ENCODE results near the gene CTIF. TPM values are rescaled to one million over a fixed set of nuclear protein-coding genes. Genes with fewer than 3 reads are reported as not detected.
"Not testable (repeated sequence)": the region's sequence is repeated elsewhere in the genome, so short reads cannot be mapped to it uniquely, and the experiment has no call there.

CTIF gene
- total RNA-seq, 1 donor from 2014 or later, result 23.4 TPM

GRCh38 chr18:48708807-48709206, 170.0 kb downstream of the CTIF start:
- DNase-seq, result no peak

DNA sequence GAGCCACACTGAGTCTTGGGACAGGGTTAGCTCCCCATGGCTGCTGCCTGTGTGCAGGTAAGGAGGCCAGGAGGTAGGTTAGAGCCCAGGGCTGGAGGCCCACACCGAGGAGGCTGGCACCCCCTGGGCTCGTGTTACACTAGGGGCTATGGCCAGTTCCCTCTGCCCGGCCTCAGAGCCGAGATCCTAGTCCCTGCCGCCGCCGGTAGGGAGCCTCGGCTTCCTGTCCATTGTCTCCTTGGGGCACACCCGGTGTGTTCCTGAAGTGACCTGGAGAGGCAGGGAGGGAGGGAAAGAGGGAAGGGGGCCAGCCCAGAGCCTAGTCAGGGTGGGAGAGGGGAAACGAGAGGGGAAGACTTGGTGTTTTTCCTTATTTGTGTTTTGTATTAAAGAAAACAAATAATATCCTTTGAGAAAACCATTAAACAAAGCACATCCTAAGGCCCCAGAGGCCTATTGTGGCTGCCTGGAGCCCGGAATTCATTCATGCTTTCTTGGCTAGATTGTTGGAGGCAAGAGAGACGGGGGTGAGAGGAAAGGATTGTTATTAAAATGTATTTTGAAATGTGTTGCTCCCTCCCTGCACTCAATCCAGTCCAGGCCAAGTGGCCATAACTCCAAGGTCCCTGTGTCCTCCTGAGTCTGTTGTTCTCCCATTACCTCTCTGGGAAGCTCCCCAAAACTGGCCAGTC, 170.7 kb downstream of the CTIF start:
- DNase-seq, result no peak

DNA sequence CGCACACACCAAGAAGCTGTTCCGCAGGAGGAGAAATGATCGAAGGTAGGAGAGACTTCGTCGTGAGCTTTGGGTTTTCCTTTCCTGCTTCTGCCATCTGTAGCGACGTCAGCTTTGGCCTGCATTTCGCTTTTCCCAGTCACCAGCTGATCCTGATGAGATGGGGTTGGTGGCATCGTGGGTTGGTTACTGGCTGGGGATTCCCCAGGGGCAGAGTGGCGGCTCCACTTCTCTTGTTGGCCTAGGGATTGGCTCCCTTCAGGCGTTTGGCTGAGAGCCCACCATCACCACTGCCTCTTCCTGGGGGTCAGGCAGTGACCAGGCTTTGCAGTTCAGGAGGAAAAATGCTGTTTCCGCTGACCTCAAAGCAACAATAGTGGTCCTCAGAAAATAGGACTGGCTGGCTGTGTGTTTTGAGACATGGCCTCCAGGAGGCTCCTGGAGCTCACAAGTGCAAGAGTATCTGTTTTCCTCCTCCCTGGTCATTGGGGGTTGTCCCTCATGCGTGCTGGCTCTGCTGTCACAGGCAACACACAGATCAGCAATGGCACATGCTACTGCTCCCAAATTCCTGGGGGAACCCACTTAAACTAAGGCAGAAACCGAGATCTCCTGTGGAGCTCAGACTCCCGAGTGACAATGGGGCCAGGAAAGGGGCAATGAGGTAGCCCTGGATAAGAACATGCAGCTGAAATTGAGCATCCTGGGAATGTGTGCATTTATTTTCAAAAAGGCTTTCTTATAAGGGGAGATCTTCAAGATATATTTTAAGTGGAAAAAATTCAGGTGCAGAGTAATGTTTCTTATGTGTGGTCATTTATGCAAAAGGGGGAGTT, 173.0 kb downstream of the CTIF start:
- peak; percentile 72 for DNase-seq

DNA sequence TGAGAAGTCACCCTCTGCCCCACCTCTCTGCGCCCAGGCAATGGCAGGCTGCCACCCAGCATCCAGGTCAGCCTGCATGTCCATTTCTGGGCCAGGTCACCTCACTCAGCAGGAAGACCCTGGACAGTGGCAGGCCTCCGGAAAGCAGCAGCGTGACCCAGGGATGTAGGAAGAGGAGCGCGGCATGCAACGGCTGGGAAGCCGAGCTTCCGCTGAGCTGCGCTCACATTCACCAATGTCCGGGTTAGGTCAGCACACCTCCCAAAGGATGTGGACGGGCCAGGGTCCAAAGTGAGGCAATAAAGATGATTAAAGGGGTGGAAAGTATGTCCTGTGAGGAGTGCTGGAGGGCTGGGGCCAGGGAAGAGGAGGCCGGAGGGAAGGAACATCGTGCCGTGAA, 174.5 kb downstream of the CTIF start:
- DNase-seq, result peak; percentile 58

DNA sequence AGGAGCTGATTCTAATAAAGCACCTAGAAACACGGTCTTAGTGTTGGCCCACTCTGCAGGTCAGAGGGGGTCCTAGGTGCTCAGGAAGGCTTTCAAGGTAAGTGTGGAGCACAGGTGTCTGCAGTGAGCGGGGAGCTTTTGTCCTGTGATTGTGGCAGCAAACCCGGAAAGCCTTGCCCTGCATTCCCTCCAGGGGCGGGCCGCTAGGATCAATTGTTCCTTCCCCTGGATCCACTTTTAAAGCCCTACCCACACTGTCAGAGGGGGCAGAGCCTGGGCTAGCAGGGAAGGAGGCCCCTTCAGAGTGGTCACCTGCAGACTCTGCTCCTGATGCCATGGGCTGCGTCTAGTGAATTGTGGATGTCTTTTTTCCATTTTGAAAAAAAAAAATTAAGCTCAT, 176.0 kb downstream of the CTIF start:
- DNase-seq, result no peak

DNA sequence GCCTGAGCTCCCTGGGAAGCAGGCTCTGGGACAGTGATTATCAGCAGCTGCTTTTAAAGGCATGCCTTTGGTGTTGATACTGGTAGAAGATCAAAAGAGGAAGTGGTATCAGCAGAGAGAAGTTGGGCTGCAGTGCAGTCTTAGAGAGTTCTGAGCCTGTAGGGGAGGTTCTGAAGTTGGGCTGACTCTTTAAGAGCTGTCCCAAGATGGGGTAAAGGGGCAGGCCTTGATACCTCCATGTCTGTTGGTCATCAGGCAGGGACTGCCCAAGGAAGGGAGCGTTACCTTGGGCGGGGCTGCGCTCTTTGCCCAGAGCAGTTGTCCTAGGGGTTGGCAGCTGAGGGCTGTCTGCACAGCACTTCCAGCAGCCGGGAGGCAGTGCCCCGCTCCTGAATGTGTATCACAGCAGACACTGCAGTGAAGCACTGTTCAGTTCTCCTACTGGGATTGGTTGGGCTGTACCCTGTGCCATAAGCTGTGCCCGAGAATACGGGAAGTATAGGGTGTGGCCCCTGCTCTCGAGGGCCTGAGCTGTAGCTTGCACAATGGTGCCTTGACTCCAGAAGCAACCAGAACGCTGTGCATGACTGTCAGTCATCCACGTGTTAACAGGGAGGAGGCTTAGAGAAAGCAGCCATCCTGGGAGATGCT, 177.0 kb downstream of the CTIF start:
- DNase-seq, result no peak

DNA sequence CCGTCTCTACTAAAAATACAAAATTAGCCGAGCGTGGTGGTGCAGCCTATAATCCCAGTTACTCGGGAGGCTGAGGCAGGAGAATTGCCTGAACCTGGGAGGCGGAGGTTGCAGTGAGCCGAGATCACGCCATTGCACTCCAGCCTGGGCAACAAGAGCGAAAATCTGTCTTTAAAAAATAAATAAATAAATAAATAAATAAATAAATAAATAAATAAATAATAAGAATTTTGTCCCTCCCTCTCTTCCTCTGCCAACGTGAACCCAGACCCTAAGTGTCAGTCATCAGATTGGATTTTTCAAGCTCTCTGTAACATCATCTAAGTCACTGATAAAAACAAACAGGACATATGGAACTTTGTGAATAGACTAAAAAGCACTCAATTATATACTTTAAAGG, 178.4 kb downstream of the CTIF start:
- not testable (repeated sequence) for DNase-seq

- no peak for DNase-seq
These were observed 179.6 kb downstream of the CTIF start for GRCh38 chr18:48718251-48718959.

DNA sequence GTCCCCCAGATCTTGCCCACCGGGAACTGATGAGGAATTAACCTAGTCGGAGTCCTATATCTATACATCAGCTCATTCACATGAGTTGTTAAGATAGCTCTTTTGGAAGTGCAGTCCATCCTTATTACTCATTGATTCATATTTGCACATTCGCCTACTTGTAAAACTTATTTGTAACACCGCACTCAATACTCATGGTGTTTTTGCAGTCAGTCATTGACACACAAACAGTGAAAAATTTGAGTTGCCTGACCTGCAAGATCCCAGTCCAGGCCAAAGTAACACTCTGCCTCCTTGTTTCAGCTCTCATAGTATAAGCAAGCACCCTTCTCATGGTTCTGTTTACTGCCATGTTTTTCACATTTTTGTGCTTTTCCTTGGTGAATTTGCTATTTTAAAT, 180.6 kb downstream of the CTIF start:
- no peak for DNase-seq

GRCh38 chr18:48719974-48720654, 181.3 kb downstream of the CTIF start:
- DNase-seq, result no peak

DNA sequence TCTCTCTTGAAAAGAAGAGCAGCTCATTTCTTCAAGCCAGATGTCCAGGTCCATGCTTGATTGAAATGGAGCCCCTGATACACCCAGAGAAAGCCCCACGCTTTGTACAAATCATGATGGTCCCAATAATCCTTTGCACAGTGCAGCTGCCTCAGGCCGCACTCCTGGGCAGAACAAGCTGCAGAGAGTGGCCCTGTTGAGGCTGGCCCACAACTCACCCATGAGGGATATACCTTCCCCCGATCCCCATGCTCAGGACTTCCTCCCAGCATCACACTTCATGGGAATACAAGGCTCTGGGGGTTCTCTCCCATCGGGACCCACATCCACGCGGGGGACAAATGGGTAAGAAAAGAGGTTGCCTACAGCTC, 181.8 kb downstream of the CTIF start:
- DNase-seq, result no peak

DNA sequence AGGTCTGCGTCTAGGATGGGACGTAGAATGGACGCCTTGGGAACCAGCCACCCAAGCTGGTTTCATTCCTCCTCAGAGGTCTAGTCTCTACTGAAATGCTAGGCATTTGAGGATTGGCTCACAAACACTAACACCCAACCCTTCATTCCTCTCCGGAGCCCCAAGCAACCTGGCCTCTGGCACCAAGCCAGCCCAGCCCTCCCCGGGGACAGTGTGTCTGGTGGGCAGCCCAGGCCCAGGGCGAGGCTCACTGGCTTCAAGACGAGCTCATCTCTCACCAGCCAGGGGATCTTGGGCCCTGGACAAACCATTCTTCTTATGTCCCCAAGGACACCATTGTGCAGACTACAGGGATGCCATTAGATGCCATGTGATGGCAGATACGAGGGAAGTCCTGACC, 182.5 kb downstream of the CTIF start:
- no peak for DNase-seq

- DNase-seq, result no peak
These were observed 184.2 kb downstream of the CTIF start for GRCh38 chr18:48723016-48723415.

DNA sequence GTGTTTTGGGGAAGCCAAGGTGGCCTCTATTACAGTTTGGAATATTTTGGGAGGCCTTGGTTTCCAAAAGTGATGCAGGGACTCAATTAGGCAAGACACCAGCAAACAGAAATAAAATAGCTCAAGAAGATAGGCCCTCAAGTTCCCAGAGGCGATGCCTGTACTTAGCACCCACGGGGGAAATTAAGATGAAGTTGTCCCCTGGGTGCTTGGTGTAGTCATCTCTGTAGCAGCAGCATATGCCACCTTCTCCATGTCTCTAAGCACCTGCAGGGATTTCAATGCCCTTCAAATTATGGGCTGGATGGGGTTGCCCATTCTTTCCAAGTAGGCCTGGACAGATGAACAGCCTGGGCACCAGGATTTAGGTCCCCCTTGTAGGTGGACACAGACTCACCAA, 185.0 kb downstream of the CTIF start:
- DNase-seq, result no peak

- DNase-seq, result no peak
These were observed 185.6 kb downstream of the CTIF start for GRCh38 chr18:48724442-48724841.

DNA sequence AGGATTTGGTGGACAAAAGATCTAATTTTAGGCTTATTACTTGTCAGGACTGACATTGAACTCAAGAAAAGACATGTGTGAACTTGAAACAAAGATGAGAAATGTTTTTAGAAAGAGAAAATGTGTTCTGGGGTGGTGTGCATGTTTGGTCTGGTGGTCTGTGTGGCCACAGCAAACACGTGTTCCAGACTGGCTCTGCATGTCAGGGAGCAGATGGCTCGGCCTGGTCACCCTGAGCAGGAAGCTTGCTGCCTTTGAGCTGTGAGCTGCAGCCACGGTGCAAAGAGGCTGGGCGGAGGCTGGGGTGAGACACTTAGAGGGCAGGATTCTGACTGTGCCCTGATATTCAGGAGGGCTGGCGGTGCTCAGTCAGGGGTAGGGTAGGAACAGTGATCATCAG, 186.1 kb downstream of the CTIF start:
- no peak for DNase-seq

DNA sequence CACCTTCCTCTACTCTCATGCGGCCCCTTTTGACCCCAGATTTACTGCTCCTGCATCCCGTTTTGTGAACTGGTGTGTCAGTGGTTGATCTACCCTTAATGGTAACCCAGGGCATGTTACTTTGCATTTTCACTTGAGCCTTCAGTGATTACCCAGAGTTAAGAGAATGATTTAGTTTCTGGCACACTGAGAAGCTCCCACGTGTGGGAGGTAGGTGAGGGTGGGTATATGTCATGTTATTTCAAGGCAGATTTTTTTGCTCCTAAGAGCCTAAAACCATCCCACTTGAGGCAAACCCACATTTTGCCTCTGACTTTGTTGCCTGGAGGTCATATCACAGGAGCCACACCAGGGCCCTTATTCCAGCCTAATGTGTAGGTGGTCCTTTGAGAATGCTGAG, 186.7 kb downstream of the CTIF start:
- DNase-seq, result no peak

GRCh38 chr18:48727681-48728080, 188.8 kb downstream of the CTIF start:
- peak; percentile 43 for DNase-seq

- DNase-seq, result no peak
These were observed 189.5 kb downstream of the CTIF start for GRCh38 chr18:48728204-48728833.

- DNase-seq, result no peak
These were observed 190.6 kb downstream of the CTIF start for GRCh38 chr18:48729404-48729803.

DNA sequence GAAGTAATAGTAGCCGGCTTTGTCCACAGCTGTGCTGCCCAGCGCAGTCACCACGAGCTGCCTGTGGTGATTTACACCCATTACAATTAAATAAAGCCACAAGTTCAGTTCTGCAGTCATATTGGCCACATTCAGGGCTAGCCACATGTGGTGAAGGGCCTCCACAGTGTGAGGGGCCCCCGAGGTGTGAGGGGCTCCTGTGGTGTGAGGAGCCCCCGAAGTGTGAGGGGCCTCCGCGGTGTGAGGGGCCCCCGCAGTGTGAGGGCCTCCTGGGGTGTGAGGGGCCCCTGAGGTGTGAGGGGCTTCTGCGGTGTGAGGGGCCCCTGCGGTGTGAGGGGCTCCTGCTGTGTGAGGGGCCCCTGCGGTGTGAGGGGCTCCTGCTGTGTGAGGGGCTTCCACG, 191.2 kb downstream of the CTIF start:
- DNase-seq, result no peak

Data from tongue (tissue), 2 donors.